ENCODE data around the gene EFNA3. TPM values are rescaled to one million over a fixed set of nuclear protein-coding genes. Genes with fewer than 3 reads are reported as not detected.

EFNA3 gene
- total RNA-seq, 1 donor from 2014 or later: 2.9 TPM

DNA sequence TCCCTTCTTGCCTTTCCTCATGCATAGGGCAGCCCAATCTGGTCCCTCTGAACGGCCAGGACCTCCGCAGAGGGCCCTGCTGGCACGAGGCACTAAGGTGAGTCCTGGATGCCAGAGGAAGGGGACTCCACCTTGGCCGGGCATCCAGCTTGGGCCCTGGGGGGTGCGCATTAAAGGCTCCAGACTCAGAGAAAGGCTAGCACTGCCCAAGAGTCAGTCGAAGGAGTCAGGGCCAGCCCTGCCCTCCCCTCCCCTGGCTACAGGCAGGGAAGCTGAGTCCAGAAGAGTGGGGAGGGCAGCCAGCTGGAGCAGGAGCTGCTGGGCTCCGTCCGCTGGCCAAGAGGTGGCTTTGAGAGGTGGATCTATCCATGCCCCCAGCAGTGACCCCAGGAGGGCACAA lies 17.9 kb upstream of the EFNA3 start:
- H3K27me3 Mint-ChIP-seq (ENCODE audit: low read depth, unreplicated experiment): no peaks in the 10 kb centered on the region
- no peak overlapping the region for H3K27ac Mint-ChIP-seq (ENCODE audit: unreplicated experiment)
- Histone ChIP-seq H4K20me1 (ENCODE audit: insufficient read depth, low read length) (peaks cover 32% of the 10 kb centered on the region), H3K4me3 (ENCODE audit: insufficient read depth, low read depth, low read length) (no peak overlapping the region), H3K9me3 (ENCODE audit: insufficient read depth, low read depth, low read length) (no peaks in the 10 kb centered on the region), H3K27ac (ENCODE audit: low read depth, low read length) (no peak overlapping the region), H3K79me2 (ENCODE audit: insufficient read depth, low read length) (peaks cover 13% of the 10 kb centered on the region), H3K27me3 (ENCODE audit: insufficient read depth, low read length) (no peaks in the 10 kb centered on the region), H2AFZ (ENCODE audit: low read depth, low read length) (no peak overlapping the region), H3K9ac (ENCODE audit: low read length) (no peak overlapping the region), H3K4me1 (ENCODE audit: insufficient read depth, low read length) (peaks cover 23% of the 10 kb centered on the region), H3K36me3 (ENCODE audit: insufficient read depth, low read length) (peaks cover 4% of the 10 kb centered on the region), H3K4me2 (ENCODE audit: low read length) (no peak overlapping the region)
- FAIRE-seq (no peak), DNase-seq (ENCODE audit: low read depth) (no peak)
- H3K4me1 Mint-ChIP-seq (ENCODE audit: low read depth, unreplicated experiment): peaks cover 5% of the 10 kb centered on the region
- no peak overlapping the region for H3K4me3 Mint-ChIP-seq (ENCODE audit: unreplicated experiment)
- TF ChIP-seq EZH2 (IDR thresholded peaks at IDR 0.05; ENCODE audit: insufficient read depth, low read length): no peak
- TF ChIP-seq, protein P1, sequence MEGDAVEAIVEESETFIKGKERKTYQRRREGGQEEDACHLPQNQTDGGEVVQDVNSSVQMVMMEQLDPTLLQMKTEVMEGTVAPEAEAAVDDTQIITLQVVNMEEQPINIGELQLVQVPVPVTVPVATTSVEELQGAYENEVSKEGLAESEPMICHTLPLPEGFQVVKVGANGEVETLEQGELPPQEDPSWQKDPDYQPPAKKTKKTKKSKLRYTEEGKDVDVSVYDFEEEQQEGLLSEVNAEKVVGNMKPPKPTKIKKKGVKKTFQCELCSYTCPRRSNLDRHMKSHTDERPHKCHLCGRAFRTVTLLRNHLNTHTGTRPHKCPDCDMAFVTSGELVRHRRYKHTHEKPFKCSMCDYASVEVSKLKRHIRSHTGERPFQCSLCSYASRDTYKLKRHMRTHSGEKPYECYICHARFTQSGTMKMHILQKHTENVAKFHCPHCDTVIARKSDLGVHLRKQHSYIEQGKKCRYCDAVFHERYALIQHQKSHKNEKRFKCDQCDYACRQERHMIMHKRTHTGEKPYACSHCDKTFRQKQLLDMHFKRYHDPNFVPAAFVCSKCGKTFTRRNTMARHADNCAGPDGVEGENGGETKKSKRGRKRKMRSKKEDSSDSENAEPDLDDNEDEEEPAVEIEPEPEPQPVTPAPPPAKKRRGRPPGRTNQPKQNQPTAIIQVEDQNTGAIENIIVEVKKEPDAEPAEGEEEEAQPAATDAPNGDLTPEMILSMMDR (IDR thresholded peaks at IDR 0.05; ENCODE audit: insufficient read depth, low read depth, low read length): no peak
- peaks cover 13% of the 10 kb centered on the region for H3K36me3 Mint-ChIP-seq (ENCODE audit: low read depth, unreplicated experiment)
- no peaks in the 10 kb centered on the region for H3K9me3 Mint-ChIP-seq (ENCODE audit: unreplicated experiment)

- H3K79me2 ChIP-seq (ENCODE audit: insufficient read depth, low read length): peaks cover 18% of the 10 kb centered on the region
- no peaks in the 10 kb centered on the region for H3K9me3 Mint-ChIP-seq (ENCODE audit: unreplicated experiment)
- no peak overlapping the region for H3K27ac ChIP-seq (ENCODE audit: low read depth, low read length)
- no peak overlapping the region for H3K27ac Mint-ChIP-seq (ENCODE audit: unreplicated experiment)
- H3K9me3 ChIP-seq (ENCODE audit: insufficient read depth, low read depth, low read length): no peaks in the 10 kb centered on the region
- peaks cover 40% of the 10 kb centered on the region for H4K20me1 ChIP-seq (ENCODE audit: insufficient read depth, low read length)
- DNase-seq (ENCODE audit: low read depth) (peak; percentile 39), FAIRE-seq (no peak)
- H3K4me2 ChIP-seq (ENCODE audit: low read length): peak overlapping the region; percentile 97
- H3K36me3 Mint-ChIP-seq (ENCODE audit: low read depth, unreplicated experiment): peaks cover 5% of the 10 kb centered on the region
- peaks cover 23% of the 10 kb centered on the region for H3K4me1 ChIP-seq (ENCODE audit: insufficient read depth, low read length)
- peaks cover 4% of the 10 kb centered on the region for H3K36me3 ChIP-seq (ENCODE audit: insufficient read depth, low read length)
- TF ChIP-seq, protein P1 (IDR thresholded peaks at IDR 0.05; ENCODE audit: insufficient read depth, low read depth, low read length): peak; percentile 98
- no peak for TF ChIP-seq EZH2 (IDR thresholded peaks at IDR 0.05; ENCODE audit: insufficient read depth, low read length)
- no peaks in the 10 kb centered on the region for H3K27me3 Mint-ChIP-seq (ENCODE audit: low read depth, unreplicated experiment)
- peak overlapping the region; percentile 71 for H3K4me3 Mint-ChIP-seq (ENCODE audit: unreplicated experiment)
- peaks cover 5% of the 10 kb centered on the region for H3K4me1 Mint-ChIP-seq (ENCODE audit: low read depth, unreplicated experiment)
- H2AFZ ChIP-seq (ENCODE audit: low read depth, low read length): peak overlapping the region; percentile 18
- no peak overlapping the region for H3K4me3 ChIP-seq (ENCODE audit: insufficient read depth, low read depth, low read length)
- H3K9ac ChIP-seq (ENCODE audit: low read length): peak overlapping the region; percentile 37
- no peaks in the 10 kb centered on the region for H3K27me3 ChIP-seq (ENCODE audit: insufficient read depth, low read length)
Measured at GRCh38 chr1:155061381-155062150, 17.1 kb upstream of the EFNA3 start.

DNA sequence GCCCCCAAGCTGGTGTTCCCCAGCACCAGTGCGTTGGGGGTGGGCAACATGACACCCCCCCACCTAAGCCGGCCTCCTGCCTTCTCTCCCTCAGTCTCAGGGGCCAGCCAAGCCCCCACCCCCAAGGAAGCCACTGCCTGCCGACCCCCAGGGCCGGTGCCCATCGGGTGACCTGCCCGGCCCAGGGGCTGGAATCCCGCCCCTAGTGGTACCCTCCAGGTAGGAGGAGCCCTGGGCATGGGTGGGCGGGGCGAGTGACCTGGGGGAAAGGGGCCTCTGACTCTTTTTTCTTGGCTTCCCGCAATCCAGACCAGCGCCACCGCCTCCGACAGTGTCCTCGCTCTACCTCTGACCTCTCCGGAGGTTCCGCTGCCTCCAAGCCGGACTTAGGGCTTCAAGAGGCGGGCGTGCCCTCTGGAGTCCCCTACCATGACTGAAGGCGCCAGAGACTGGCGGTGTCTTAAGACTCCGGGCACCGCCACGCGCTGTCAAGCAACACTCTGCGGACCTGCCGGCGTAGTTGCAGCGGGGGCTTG lies 16.4 kb upstream of the EFNA3 start:
- Histone ChIP-seq H3K27ac (ENCODE audit: low read depth, low read length) (no peak overlapping the region), H3K9ac (ENCODE audit: low read length) (no peak overlapping the region), H3K9me3 (ENCODE audit: insufficient read depth, low read depth, low read length) (no peaks in the 10 kb centered on the region), H3K4me2 (ENCODE audit: low read length) (peak overlapping the region; percentile 97), H3K79me2 (ENCODE audit: insufficient read depth, low read length) (peaks cover 18% of the 10 kb centered on the region), H3K4me1 (ENCODE audit: insufficient read depth, low read length) (peaks cover 23% of the 10 kb centered on the region), H4K20me1 (ENCODE audit: insufficient read depth, low read length) (peaks cover 45% of the 10 kb centered on the region), H3K4me3 (ENCODE audit: insufficient read depth, low read depth, low read length) (no peak overlapping the region), H3K27me3 (ENCODE audit: insufficient read depth, low read length) (no peaks in the 10 kb centered on the region), H3K36me3 (ENCODE audit: insufficient read depth, low read length) (peaks cover 4% of the 10 kb centered on the region), H2AFZ (ENCODE audit: low read depth, low read length) (peak overlapping the region; percentile 18)
- FAIRE-seq (no peak), DNase-seq (ENCODE audit: low read depth) (no peak)
- H3K9me3 Mint-ChIP-seq (ENCODE audit: unreplicated experiment): no peaks in the 10 kb centered on the region
- H3K27me3 Mint-ChIP-seq (ENCODE audit: low read depth, unreplicated experiment): no peaks in the 10 kb centered on the region
- H3K27ac Mint-ChIP-seq (ENCODE audit: unreplicated experiment): no peak overlapping the region
- TF ChIP-seq, protein P1 (IDR thresholded peaks at IDR 0.05; ENCODE audit: insufficient read depth, low read depth, low read length): no peak
- no peak for TF ChIP-seq EZH2 (IDR thresholded peaks at IDR 0.05; ENCODE audit: insufficient read depth, low read length)
- peaks cover 5% of the 10 kb centered on the region for H3K4me1 Mint-ChIP-seq (ENCODE audit: low read depth, unreplicated experiment)
- H3K36me3 Mint-ChIP-seq (ENCODE audit: low read depth, unreplicated experiment): peaks cover 9% of the 10 kb centered on the region
- peak overlapping the region; percentile 71 for H3K4me3 Mint-ChIP-seq (ENCODE audit: unreplicated experiment)
